A375 (cell line): ENCODE results near the gene STRIP1. TPM values are rescaled to one million over a fixed set of nuclear protein-coding genes. Genes with fewer than 3 reads are reported as not detected.

Experiments
- total RNA-seq: library from RNA; depleted of rRNA; stranded (reverse); fragments of >200 nt; shearing (Covaris generic); gene quantifications from 2 replicates; pipeline ENCODE4 v1.2.3, GENCODE V29; 2014; rRNA removed

STRIP1 gene, protein sequence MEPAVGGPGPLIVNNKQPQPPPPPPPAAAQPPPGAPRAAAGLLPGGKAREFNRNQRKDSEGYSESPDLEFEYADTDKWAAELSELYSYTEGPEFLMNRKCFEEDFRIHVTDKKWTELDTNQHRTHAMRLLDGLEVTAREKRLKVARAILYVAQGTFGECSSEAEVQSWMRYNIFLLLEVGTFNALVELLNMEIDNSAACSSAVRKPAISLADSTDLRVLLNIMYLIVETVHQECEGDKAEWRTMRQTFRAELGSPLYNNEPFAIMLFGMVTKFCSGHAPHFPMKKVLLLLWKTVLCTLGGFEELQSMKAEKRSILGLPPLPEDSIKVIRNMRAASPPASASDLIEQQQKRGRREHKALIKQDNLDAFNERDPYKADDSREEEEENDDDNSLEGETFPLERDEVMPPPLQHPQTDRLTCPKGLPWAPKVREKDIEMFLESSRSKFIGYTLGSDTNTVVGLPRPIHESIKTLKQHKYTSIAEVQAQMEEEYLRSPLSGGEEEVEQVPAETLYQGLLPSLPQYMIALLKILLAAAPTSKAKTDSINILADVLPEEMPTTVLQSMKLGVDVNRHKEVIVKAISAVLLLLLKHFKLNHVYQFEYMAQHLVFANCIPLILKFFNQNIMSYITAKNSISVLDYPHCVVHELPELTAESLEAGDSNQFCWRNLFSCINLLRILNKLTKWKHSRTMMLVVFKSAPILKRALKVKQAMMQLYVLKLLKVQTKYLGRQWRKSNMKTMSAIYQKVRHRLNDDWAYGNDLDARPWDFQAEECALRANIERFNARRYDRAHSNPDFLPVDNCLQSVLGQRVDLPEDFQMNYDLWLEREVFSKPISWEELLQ
- 35.8 and 39.9 TPM in 2 replicates for total RNA-seq

DNA sequence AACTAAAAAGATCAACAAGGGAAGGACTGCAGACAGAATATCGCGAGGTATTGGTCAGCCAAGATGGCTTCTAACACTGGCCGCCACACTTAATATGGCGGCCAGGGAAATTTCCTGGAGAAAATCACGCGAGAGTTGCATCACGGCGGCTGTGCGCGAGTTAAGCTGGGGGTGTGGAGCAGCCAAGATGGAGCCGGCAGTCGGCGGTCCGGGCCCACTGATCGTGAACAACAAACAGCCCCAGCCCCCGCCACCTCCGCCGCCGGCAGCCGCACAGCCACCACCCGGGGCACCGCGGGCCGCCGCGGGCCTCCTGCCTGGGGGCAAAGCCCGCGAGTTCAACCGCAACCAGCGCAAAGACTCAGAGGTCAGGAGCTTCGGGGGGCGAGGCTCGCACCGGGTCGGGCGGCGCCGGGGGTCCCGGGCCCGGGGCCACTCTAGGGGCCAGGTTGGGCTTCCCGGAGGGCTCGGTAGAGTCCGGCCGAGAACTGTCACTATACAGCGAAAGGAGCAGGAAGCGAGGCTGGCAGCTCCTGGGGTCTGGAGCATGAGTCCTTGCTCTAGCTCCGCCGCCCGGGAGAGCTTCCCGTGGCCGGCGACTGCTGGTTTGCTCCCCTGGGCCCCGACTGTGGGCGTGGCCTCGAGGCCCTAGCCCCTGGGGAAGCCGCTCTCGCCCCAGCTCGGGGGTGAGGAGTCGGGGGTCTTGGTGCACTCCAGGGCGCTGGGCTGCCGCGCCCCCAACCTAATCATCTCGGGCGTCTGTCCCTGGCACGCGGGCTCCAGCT lies at the start of gene STRIP1:
Gene STRIP1, plus strand, starts transcription at position 174 of the 785 bp plus-strand sequence. Its CDS starts 14 bp downstream, at position 188.

DNA sequence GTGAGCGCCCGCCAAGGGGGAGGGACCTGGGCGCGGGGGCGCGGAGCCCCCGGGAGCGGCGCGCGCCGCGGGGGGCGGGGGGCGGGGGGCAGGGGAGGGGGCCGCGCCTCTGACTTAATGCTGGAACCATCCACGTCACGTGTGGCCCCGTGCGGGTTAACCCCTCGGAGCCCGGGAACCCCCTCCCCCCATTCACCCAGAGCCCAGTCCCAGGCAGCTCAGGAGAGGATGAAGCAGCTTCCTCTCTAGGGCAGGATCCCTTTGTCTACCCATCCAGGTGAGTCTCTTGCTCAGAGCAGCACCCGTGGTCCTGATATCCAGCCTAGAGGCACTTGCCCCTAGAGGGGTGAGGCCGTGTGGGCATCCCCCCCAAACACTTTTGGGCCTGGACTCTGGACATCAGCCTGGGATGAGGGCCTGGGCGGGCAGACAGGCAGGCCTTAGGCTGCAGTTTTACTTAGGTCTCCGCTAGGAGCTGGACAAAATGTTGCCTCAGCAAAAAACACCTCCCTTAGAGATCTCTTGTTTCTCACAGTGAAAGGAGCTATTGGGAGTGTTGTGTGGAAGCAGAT lies 36.3 kb downstream of the STRIP1 start, which contains the start of gene ALX3:
Gene ALX3, minus strand, starts transcription at position 2 of the 572 bp plus-strand sequence. CDS start 60 bp downstream, outside the sequence.

Other genes starting within 250 kb of the STRIP1 start
- 6.9 and 8.3 TPM in 2 replicates for gene CSF1, start 123.8 kb upstream of the STRIP1 start, total RNA-seq
- gene AHCYL1, start 49.9 kb upstream of the STRIP1 start, total RNA-seq = 43.0 and 45.4 TPM in 2 replicates
- not detected in 2 replicates for gene ALX3, start 36.0 kb downstream of the STRIP1 start, total RNA-seq
- gene UBL4B, start 77.8 kb downstream of the STRIP1 start, total RNA-seq = 0.61 TPM in 1 of 2 replicates, not detected in the other
- gene SLC6A17, start 115.9 kb downstream of the STRIP1 start, total RNA-seq = 0.13 and 0.26 TPM in 2 replicates
- gene KCNC4, start 175.7 kb downstream of the STRIP1 start, total RNA-seq = 1.5 and 2.6 TPM in 2 replicates